CD4-positive, alpha-beta T cell treated with Interleukin-6 for 4 hours (primary cell): ENCODE results near the gene NPNT.
"Not testable (repeated sequence)": the region's sequence is repeated elsewhere in the genome, so short reads cannot be mapped to it uniquely, and the experiment has no call there.

Experiments
- DNase-seq: peaks from one replicate; pipeline ENCODE4 v3.0.0-alpha.2; 2020; ENCODE audit warnings: mixed read lengths

NPNT gene

DNA sequence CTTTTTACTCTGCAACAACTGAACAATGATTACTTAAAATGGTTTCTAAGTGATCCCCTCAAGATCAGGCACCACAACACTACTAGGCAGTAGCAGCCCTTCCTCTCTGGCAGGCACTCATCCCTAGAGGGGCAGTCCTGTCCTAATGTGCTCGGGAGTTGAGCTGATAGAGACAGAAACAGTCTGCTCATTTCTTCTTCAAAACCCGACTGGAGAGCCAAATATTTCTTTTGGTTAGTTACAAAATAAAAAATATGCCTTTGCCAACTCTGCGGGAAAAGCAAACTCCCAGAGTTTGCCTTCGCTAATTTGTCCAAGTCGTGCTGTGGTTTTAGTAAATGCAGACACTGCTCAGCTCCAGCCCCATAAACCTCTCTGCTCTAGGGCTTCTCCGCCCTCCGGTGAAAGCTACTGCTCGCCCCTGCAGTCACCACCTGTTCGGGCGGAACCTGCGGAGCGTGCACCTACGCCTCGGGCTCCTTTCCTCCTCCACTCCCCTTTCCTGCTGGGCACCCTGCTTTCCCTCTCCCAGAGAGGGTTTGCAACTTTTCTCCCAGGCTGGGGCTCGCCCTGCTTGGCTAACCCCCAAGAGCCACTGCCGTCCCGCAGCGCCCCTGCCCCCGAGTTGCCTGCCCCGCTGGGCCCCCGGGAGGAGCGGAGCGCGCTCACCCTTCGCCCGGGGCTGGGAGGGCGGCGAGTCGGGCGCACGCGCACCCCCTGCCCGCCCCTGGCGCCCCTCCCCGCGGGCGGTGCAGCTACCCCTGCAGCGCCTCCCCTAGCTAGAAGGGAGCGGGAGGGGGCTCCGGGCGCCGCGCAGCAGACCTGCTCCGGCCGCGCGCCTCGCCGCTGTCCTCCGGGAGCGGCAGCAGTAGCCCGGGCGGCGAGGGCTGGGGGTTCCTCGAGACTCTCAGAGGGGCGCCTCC lies at the start of gene NPNT:
NPNT (plus strand) TSS at position 812 of the 923 bp plus-strand sequence. CDS start 182 bp downstream, outside the sequence.
- DNase-seq, result no peak

- DNase-seq, result no peak
Observed at GRCh38 chr4:105845559-105845958, 49.7 kb upstream of the NPNT start.

DNA sequence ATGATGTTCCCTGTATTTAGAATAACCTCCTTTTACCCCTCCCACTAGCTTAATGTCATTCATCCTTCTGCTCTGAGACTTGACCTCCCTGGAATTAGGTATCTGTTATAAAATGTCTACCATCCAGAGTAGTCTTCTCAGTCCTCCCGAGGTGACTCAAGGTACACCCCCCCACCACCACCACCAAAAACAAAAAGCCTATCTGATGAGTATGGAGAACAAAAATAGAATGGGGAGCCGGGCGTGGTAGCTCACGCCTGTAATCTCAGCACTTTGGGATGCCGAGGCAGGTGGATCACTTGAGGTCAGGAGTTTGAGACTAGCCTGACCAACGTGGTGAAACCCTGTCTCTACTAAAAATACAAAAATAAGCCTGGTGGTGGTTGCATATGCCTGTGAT lies 46.9 kb upstream of the NPNT start:
- not testable (repeated sequence) for DNase-seq

DNA sequence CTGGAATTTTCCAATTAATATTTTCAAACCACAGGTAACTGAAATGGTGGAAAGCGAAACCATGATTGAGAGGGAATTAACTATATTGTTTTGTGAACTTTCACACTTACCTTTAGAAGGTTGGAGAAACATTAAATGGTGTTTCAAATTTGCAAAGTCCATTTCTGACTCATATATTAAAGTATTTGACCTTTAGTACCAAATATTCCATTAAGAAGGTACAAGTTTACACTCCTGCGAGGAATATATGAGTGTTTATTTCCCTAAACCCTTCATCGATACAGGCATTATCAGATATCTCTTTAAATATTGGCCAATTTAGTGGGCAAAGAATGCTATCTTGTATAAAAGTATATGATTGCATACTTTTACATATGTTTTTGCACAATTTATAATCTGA lies 44.1 kb upstream of the NPNT start:
- no peak for DNase-seq

GRCh38 chr4:105852230-105852629 lies 43.0 kb upstream of the NPNT start:
- not testable (repeated sequence) for DNase-seq

- no peak for DNase-seq
Observed at GRCh38 chr4:105858466-105859040, 36.7 kb upstream of the NPNT start.

- DNase-seq, result no peak
Observed at GRCh38 chr4:105859233-105859632, 36.0 kb upstream of the NPNT start.

DNA sequence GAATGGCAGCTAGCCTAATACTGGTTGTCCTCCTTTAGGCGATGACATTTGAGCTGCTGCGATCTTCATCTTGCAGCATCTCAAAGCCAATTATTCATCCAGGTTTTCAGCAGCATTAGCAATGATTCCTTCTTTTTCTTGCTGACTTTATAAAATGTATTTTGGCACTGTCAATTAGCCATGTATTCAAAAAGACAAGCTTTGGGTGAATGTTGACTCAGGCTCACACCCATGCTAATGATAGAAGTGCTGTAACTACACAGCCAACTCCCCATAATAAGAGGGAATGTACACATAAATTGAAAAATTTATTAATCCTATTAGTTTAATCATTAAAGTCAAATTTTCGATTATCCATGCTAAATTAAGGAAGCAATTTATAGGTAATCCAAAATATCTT lies 24.3 kb upstream of the NPNT start:
- no peak for DNase-seq

DNA sequence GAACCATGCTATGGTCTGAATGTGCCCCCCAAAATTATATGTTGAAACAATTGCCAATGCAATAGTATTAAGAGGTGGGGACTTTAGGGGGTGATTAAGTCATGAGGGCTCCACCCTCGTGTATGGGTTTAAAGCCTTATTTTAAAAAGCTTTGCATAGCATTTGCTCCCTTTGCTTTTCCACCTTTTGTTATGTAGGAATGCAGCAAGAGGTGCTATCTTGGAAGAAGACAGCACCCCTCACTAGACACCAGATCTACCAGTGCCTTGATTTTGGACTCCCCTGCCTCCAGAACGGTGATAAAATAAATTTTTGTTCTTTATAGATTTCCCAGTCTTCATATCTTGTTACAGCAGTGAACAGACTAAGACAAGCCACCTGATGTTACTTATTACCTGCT lies 23.3 kb upstream of the NPNT start:
- DNase-seq, result no peak

GRCh38 chr4:105875233-105875632 lies 20.0 kb upstream of the NPNT start:
- DNase-seq, result no peak

GRCh38 chr4:105878668-105879067 lies 16.6 kb upstream of the NPNT start:
- DNase-seq, result no peak

DNA sequence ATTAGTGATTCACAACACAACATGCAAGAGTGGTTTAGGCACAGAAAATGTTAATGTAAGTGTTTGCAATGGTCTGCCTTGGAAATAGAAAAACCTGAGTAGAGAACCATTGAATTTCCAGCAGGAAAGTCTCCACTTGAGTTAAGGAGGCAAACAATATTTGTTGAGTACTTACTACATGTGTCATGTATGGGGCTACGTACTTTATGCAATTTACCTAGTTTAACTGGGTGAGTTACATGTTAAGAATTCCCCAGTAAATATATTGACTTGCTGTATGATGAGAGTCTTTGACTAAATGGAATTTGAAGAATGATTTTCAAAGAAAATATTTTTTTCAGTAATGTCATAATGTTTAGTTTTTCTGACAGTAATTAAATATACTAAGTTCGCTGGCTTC lies 7.8 kb upstream of the NPNT start:
- DNase-seq, result no peak

DNA sequence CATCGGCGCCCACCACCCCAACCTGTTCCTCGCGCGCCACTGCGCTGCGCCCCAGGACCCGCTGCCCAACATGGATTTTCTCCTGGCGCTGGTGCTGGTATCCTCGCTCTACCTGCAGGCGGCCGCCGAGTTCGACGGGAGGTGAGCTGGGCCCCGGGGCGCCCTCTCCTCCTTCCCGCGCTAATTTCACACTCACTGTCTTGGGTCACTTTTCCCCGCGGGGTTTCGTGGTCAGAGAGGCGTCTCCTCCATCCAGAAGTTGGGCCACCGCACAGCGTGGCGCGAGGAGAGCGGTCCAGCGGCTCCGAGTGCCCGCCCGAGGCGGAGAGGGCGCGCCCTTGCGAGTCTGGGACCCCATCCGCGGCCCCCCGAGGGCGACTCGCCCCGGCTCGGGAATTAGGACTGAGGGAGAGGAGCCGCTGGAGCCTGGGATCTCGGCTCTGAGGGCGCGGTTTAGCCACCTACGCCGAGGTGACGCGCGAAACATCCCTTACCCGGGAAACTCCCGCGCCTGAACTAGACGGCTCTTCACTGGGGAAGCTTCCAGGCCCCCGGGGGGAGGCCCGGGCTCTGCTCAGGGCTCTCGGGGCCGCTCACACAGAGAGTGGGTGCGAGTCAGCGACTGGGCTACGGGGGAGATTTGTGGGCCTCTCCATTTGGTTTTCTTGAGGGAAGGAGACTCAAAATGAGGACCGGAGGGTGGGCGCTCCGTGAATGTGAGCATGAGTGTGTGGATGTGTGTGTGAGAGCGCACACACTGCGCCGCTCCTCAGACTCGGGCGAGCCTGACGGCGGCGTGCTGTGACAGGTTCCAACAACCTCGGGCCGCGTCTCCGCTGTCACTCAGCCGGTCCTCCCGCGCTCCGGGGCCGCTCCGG lies 551 bp downstream of the NPNT start:
- DNase-seq, result no peak

GRCh38 chr4:105896461-105896942 lies 1.2 kb downstream of the NPNT start:
- DNase-seq, result no peak

DNA sequence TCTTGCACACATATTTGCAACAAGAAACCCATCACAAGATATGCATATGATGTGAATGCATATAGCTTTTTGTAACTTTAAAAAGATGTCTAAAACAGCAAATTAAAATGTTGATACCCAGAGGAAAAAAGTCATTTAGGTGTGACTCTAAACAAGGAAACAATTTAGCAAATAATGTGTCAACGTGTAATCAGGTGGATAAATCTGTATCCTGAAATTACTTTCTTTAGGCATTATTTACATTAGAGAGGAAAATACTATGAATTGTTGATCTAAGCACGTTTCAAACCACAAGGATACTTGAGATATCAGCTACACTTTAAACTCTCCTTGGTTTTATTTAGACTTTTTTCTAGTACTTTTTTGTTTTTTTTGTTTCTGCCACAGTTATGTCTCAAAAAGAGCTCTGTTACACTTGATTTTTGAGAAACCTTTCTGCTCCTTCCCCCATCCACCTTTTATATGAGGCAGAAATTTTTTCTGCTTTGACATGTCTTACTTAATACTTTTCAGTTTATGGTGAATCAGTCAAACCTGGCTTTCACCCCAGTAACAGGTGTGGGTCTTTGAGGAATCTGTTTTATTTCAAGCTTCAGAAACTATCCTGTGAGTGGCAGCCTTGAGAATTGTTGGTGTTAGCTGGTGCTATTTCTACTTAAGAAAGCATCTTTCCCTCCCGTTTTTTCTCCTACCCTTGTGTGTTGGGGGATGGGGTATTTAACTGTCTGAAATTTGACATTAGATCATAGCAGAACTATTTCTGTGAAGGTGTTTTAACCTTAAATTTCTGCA lies 1.9 kb downstream of the NPNT start:
- DNase-seq, result no peak

GRCh38 chr4:105900541-105900940 lies 5.3 kb downstream of the NPNT start:
- no peak for DNase-seq

GRCh38 chr4:105902550-105903262 lies 7.4 kb downstream of the NPNT start:
- no peak for DNase-seq

GRCh38 chr4:105909787-105910281 lies 14.6 kb downstream of the NPNT start:
- no peak for DNase-seq

DNA sequence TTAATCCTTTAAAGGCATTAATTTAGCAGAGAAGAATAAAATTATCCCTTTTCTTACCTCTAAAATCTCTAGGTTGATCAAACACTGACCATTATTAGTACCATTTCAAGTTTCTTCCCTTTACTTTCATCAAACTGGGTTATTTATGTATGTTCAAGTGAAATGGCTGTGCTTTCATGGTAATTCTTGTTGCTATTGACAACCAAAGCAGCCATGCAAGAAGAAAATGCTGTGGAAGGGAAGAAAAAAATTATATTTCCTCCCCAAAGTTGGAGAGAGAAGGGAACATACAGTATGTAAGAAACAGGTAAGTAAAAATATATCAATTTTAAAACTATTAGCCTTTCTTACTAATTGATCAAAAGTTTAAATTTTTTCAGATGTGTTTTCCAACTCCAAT lies 16.2 kb downstream of the NPNT start:
- no peak for DNase-seq

- no peak for DNase-seq
Observed at GRCh38 chr4:105912633-105913032, 17.4 kb downstream of the NPNT start.

DNA sequence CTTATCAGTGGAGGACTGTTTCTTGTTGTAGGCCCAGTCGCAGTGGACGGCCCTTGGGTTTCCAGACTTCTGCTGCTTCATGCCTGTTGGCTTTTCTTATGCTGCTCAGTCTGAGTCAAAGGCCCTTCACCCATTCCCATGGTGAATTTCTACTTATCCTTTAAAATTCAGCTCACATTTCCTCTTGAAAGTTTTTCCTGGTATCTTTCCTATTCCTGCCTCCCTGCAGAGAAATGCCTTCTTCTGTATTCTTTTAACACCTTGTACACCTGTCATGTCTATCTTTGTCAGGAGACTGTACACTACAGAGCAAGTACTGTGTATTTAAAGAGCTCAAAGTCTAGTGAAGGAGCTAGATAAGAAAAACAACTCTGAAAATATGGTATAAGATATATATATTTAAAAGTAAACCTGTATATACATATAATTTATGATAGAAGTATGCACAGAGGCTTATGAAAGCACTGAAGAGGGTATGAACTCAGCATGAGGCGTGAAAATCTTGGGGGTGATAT lies 22.0 kb downstream of the NPNT start:
- DNase-seq, result no peak
